IMR-90 (cell line): ENCODE data around the gene SLC12A7. TPM values are rescaled to one million over a fixed set of nuclear protein-coding genes. Genes with fewer than 3 reads are reported as not detected.

Experiments
- ATAC-seq: fragments of 200-7000 bp; cut with Tn5 transposase; 2 replicates; pipeline ENCODE4 v1.9.1; 2020; ENCODE audit warnings: low read depth, mild to moderate bottlenecking, moderate library complexity
- BruUV-seq: library from RNA; stranded (reverse); fragments of 400-500 nt; replicated peaks from 2 replicates; lab custom pipeline; 2021; lab: Mats Ljungman, UMichigan
- CTCF ChIA-PET: fragments of 300-600 bp; formaldehyde crosslinking; extraction: SDS; loops from one replicate; lab custom pipeline; 2021; ENCODE audit warnings: antibody characterized with exemption; lab: Yijun Ruan, JAX
- POLR2A ChIA-PET: fragments of 300-600 bp; sonication (Branson Sonifier 250); formaldehyde crosslinking; loops from one replicate; lab custom pipeline; 2022; ENCODE audit warnings: antibody characterized with exemption; ENCODE audit not compliant: unreplicated experiment; lab: Charles Lee
- DNase-seq: peaks from one replicate; pipeline ENCODE4 v3.0.0; 2013
- H2AFZ ChIP-seq: replicated peaks from 2 replicates; pipeline ENCODE3; 2013; ENCODE audit warnings: low read length, mild to moderate bottlenecking; ENCODE audit not compliant: poor library complexity
- H2AK5ac ChIP-seq: 2 replicates; pipeline ENCODE4 v1.6.1; 2013; ENCODE audit warnings: low read depth, low read length, inconsistent platforms
- H2AK9ac ChIP-seq: replicated peaks from 2 replicates; pipeline ENCODE3; 2013; ENCODE audit warnings: mild to moderate bottlenecking, low read depth, low read length, moderate library complexity; ENCODE audit not compliant: poor library complexity
- H2BK120ac ChIP-seq: 2 replicates; pipeline ENCODE4 v1.6.1; 2013; ENCODE audit warnings: low read depth, low read length, inconsistent platforms
- H2BK15ac ChIP-seq: 3 replicates; pipeline ENCODE4 v1.6.1; 2013; ENCODE audit warnings: low read depth, low read length, inconsistent platforms
- H2BK20ac ChIP-seq: 2 replicates; pipeline ENCODE4 v1.6.1; 2013; ENCODE audit warnings: low read depth, mild to moderate bottlenecking, inconsistent platforms, low read length, moderate library complexity
- H2BK5ac ChIP-seq: 2 replicates; pipeline ENCODE4 v1.6.1; 2013; ENCODE audit warnings: mild to moderate bottlenecking, low read depth, low read length, inconsistent platforms; ENCODE audit not compliant: poor library complexity, severe bottlenecking
- H3K14ac ChIP-seq: replicated peaks from 2 replicates; pipeline ENCODE4 v1.6.1; 2013; ENCODE audit warnings: low read depth, low read length, inconsistent platforms
- H3K18ac ChIP-seq: 2 replicates; pipeline ENCODE4 v1.6.1; 2013; ENCODE audit warnings: low read depth, low read length, control low read depth
- H3K23ac ChIP-seq: 2 replicates; pipeline ENCODE4 v1.6.1; 2013; ENCODE audit warnings: low read depth, low read length, inconsistent platforms
- H3K27ac ChIP-seq: 2 replicates; pipeline ENCODE4 v1.5.1; 2013; ENCODE audit warnings: mild to moderate bottlenecking, control low read depth, low read length; ENCODE audit not compliant: insufficient read depth
- H3K27me3 ChIP-seq: 2 replicates; pipeline ENCODE4 v1.6.1; 2013; ENCODE audit warnings: low read length; ENCODE audit not compliant: control insufficient read depth, insufficient read depth
- H3K36me3 ChIP-seq: 2 replicates; pipeline ENCODE4 v1.6.1; 2013; ENCODE audit warnings: low read length, mixed read lengths; ENCODE audit not compliant: control insufficient read depth, insufficient read depth
- H3K4ac ChIP-seq: 2 replicates; pipeline ENCODE4 v1.6.1; 2013; ENCODE audit warnings: low read depth, low read length, inconsistent platforms
- H3K4me1 ChIP-seq: 2 replicates; pipeline ENCODE4 v1.6.1; 2013; ENCODE audit warnings: low read length, mixed read lengths; ENCODE audit not compliant: control insufficient read depth, insufficient read depth
- H3K4me2 ChIP-seq: 2 replicates; pipeline ENCODE4 v1.6.1; 2013; ENCODE audit warnings: low read depth, mild to moderate bottlenecking, control low read depth, low read length, moderate library complexity
- H3K4me3 ChIP-seq: 2 replicates; pipeline ENCODE4 v1.5.1; 2013; ENCODE audit warnings: low read depth, mild to moderate bottlenecking, control low read depth, low read length, moderate library complexity; ENCODE audit not compliant: insufficient read depth
- H3K56ac ChIP-seq: 2 replicates; pipeline ENCODE4 v1.6.1; 2013; ENCODE audit warnings: low read length, inconsistent platforms; ENCODE audit not compliant: insufficient read depth; ENCODE audit errors: extremely low read depth
- H3K79me1 ChIP-seq, 2 experiments: 2 replicates each; pipeline ENCODE4 v1.6.1; 2013; ENCODE audit warnings: low read length in 2 of 2, inconsistent platforms in 1 of 2, low read depth in 1 of 2
- H3K9ac ChIP-seq: 2 replicates; pipeline ENCODE4 v1.6.1; 2013; ENCODE audit warnings: low read depth, low read length, control low read depth
- H3K9me1 ChIP-seq: 2 replicates; pipeline ENCODE4 v1.6.1; 2013; ENCODE audit warnings: low read length, inconsistent platforms; ENCODE audit not compliant: insufficient read depth
- H3K9me3 ChIP-seq: 2 replicates; pipeline ENCODE4 v1.6.1; 2013; ENCODE audit warnings: low read length; ENCODE audit not compliant: control insufficient read depth, insufficient read depth
- H4K20me1 ChIP-seq: 2 replicates; pipeline ENCODE4 v1.6.1; 2013; ENCODE audit warnings: low read length, inconsistent platforms; ENCODE audit not compliant: insufficient read depth
- H4K5ac ChIP-seq: 2 replicates; pipeline ENCODE4 v1.6.1; 2013; ENCODE audit warnings: mild to moderate bottlenecking, low read depth, low read length, control low read depth
- H4K8ac ChIP-seq, 2 experiments: 2 replicates each; pipeline ENCODE4 v1.6.1; 2013; ENCODE audit warnings: low read depth in 2 of 2, low read length in 2 of 2, control low read depth in 1 of 2, inconsistent platforms in 1 of 2
- H4K91ac ChIP-seq: 2 replicates; pipeline ENCODE4 v1.6.1; 2013; ENCODE audit warnings: low read depth, low read length, inconsistent platforms; ENCODE audit not compliant: insufficient read depth
- CEBPB ChIP-seq: IDR thresholded peaks from 2 replicates; pipeline ENCODE4 v1.6.1; 2012; ENCODE audit warnings: low read depth, low read length, improper control_type of control experiment
- CHD1 ChIP-seq: IDR thresholded peaks from 2 replicates; pipeline ENCODE4 v1.6.1; 2012; ENCODE audit warnings: low read depth, low read length, improper control_type of control experiment
- FOS ChIP-seq: fragments of 150-350 bp; IDR thresholded peaks from 2 replicates; pipeline ENCODE4 v1.6.1; 2016; ENCODE audit warnings: low read depth, low read length
- MAFK ChIP-seq: IDR thresholded peaks from 2 replicates; pipeline ENCODE4 v1.6.1; 2012; ENCODE audit warnings: low read depth, low read length, improper control_type of control experiment
- MAZ ChIP-seq: IDR thresholded peaks from 2 replicates; pipeline ENCODE4 v1.6.1; 2012; ENCODE audit warnings: low read depth, mild to moderate bottlenecking, low read length, improper control_type of control experiment, moderate library complexity, borderline replicate concordance
- MXI1 ChIP-seq: IDR thresholded peaks from 2 replicates; pipeline ENCODE4 v1.6.1; 2012; ENCODE audit warnings: low read depth, mild to moderate bottlenecking, low read length, moderate library complexity, borderline replicate concordance
- NFE2L2 ChIP-seq: fragments of 150-350 bp; IDR thresholded peaks from 2 replicates; pipeline ENCODE4 v1.6.1; 2016; ENCODE audit warnings: low read depth, mild to moderate bottlenecking, low read length
- POLR2A ChIP-seq: IDR thresholded peaks from 2 replicates; pipeline ENCODE4 v1.6.1; 2012; ENCODE audit warnings: mild to moderate bottlenecking, low read depth, low read length
- RAD21 ChIP-seq: IDR thresholded peaks from 2 replicates; pipeline ENCODE4 v1.6.1; 2012; ENCODE audit warnings: low read length, improper control_type of control experiment
- RCOR1 ChIP-seq: IDR thresholded peaks from 2 replicates; pipeline ENCODE4 v1.6.1; 2012; ENCODE audit warnings: mild to moderate bottlenecking, low read length, improper control_type of control experiment; ENCODE audit not compliant: insufficient replicate concordance
- RFX5 ChIP-seq: IDR thresholded peaks from 2 replicates; pipeline ENCODE4 v1.8.0; 2012; ENCODE audit warnings: low read depth, mild to moderate bottlenecking, low read length, moderate library complexity
- SMC3 ChIP-seq: fragments of 150-350 bp; IDR thresholded peaks from 2 replicates; pipeline ENCODE4 v1.6.1; 2016; ENCODE audit warnings: low read depth, mild to moderate bottlenecking, antibody characterized with exemption, low read length, moderate library complexity
- WGBS, 2 experiments: methylation state at CpG; one replicate each; pipeline versions ENCODE4 v1.1.5 to v1.1.7; 2013; ENCODE audit warnings: missing lambda C conversion rate in 2 of 2; ENCODE audit not compliant: insufficient read length in 1 of 2; ENCODE audit errors: extremely low coverage in 2 of 2; 5-methylcytosine and 5-hydroxymethylcytosine counted together
- dilution Hi-C: fragments of 300-500 bp; cut with HindIII; formaldehyde crosslinking; loops from one replicate; pipeline ENCODE4 v1.14.3; 2018; ENCODE audit warnings: low sequenced_read_pairs; ENCODE audit not compliant: unreplicated experiment
- in situ Hi-C: fragments of 300-500 bp; cut with MboI; formaldehyde crosslinking; loops from 3 replicates; pipeline ENCODE4 v1.14.3; 2019; ENCODE audit warnings: low sequenced_read_pairs, inconsistent platforms, mixed read lengths
- intact Hi-C: fragments of 100-400 bp; cut with micrococcal nuclease; formaldehyde crosslinking; loops from 2 replicates; pipeline ENCODE4 v1.10.0; 2022
- polyA plus RNA-seq, 3 experiments: library from polyadenylated mRNA; depleted of rRNA; stranded (reverse); fragments of >200 nt; gene quantifications; 2 replicates each; pipeline ENCODE4 v1.2.3, GENCODE V29; 2012; ENCODE audit warnings: low replicate concordance in 1 of 3
- total RNA-seq: library from RNA; depleted of rRNA; stranded (reverse); fragments of >200 nt; gene quantifications from 2 replicates; pipeline ENCODE4 v1.2.3, GENCODE V29; 2012
- TF ChIP-seq, protein P1 (sequence below): fragments of 150-350 bp; IDR thresholded peaks from 2 replicates; pipeline ENCODE4 v1.6.1; 2016; ENCODE audit warnings: low read depth, mild to moderate bottlenecking, low read length, moderate library complexity, borderline replicate concordance
- TF ChIP-seq, protein P2 (sequence below): conservative IDR thresholded peaks from 2 replicates; pipeline ENCODE4 v1.5.1; 2012; ENCODE audit warnings: mild to moderate bottlenecking, low read depth, low read length, improper control_type of control experiment
- TF ChIP-seq, protein P3 (sequence below): fragments of 150-350 bp; IDR thresholded peaks from 2 replicates; pipeline ENCODE4 v1.6.1; 2017; ENCODE audit warnings: mild to moderate bottlenecking, antibody characterized with exemption, low read length, low read depth

The SLC12A7 gene
- total and polyA plus RNA-seq, 2 of the 4 experiments (the other 2 are of a cell fraction) = 3.0 to 6.1 TPM

DNA sequence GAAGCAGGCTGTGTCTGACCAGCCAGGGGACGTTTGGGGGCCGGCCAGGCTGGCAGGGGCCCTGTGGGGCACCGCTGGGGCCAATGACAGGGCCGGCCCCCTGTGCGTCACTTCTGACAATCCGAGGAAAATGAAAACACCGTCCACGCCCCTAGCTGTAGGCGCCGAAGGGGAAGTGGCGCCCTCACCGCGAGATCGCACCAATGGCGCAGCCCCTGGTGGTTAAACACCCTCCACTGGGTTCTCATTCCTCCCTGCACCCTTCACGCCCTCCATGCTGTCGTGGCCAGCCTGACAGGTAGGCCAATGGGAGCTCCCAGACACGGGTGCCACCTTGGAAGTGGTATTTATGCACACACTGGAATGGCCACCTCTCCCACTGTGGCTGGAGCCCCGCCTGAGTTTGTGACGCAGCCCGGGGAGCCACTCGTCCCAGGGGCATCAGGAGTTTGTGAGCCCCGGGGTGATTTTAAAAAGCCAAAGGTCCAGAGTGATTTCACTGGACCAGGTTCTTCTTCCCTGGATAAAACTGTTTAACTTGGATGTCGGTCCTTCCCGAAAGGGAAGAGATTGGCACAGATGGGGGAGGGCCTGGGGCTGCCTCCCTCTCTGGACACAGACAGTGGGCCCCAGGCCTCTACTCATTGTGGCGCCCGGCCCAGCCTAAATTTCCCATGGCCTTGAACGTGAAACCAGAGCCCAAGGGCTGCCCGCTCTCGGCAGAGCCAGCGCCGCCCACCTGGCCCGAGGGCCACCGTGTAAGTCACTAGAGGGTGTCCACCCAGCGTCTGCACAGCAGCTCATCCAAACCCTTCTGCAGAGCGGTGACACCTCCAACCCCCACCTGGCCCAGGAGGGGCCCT lies 53.5 kb downstream of the SLC12A7 start:
- CTCF ChIA-PET = no interaction called here
- no peak overlapping the region for H2BK5ac ChIP-seq
- no TSS peak for BruUV-seq
- no peak for TF ChIP-seq RFX5
- TF ChIP-seq, protein P1, sequence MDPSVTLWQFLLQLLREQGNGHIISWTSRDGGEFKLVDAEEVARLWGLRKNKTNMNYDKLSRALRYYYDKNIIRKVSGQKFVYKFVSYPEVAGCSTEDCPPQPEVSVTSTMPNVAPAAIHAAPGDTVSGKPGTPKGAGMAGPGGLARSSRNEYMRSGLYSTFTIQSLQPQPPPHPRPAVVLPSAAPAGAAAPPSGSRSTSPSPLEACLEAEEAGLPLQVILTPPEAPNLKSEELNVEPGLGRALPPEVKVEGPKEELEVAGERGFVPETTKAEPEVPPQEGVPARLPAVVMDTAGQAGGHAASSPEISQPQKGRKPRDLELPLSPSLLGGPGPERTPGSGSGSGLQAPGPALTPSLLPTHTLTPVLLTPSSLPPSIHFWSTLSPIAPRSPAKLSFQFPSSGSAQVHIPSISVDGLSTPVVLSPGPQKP = no peak
- TF ChIP-seq FOS = no peak
- TF ChIP-seq RCOR1 = no peak
- TF ChIP-seq MAZ = no peak
- no peak for TF ChIP-seq CEBPB
- TF ChIP-seq, protein P2, sequence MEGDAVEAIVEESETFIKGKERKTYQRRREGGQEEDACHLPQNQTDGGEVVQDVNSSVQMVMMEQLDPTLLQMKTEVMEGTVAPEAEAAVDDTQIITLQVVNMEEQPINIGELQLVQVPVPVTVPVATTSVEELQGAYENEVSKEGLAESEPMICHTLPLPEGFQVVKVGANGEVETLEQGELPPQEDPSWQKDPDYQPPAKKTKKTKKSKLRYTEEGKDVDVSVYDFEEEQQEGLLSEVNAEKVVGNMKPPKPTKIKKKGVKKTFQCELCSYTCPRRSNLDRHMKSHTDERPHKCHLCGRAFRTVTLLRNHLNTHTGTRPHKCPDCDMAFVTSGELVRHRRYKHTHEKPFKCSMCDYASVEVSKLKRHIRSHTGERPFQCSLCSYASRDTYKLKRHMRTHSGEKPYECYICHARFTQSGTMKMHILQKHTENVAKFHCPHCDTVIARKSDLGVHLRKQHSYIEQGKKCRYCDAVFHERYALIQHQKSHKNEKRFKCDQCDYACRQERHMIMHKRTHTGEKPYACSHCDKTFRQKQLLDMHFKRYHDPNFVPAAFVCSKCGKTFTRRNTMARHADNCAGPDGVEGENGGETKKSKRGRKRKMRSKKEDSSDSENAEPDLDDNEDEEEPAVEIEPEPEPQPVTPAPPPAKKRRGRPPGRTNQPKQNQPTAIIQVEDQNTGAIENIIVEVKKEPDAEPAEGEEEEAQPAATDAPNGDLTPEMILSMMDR = no peak
- no peak for TF ChIP-seq MAFK
- no peak for TF ChIP-seq MXI1
- TF ChIP-seq POLR2A = no peak
- TF ChIP-seq RAD21 = no peak
- TF ChIP-seq SMC3 = no peak
- TF ChIP-seq NFE2L2 = no peak
- TF ChIP-seq CHD1 = no peak
- TF ChIP-seq, protein P3, sequence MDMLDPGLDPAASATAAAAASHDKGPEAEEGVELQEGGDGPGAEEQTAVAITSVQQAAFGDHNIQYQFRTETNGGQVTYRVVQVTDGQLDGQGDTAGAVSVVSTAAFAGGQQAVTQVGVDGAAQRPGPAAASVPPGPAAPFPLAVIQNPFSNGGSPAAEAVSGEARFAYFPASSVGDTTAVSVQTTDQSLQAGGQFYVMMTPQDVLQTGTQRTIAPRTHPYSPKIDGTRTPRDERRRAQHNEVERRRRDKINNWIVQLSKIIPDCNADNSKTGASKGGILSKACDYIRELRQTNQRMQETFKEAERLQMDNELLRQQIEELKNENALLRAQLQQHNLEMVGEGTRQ = no peak

More for the DNA sequence above, 53.5 kb downstream of the SLC12A7 start:
- Histone ChIP-seq H2BK120ac (no peak overlapping the region), H3K4me2 (no peak overlapping the region), H3K23ac (no peak overlapping the region), H2AFZ (no peak overlapping the region), H2BK15ac (no peak overlapping the region), H2BK20ac (no peak overlapping the region), H3K27me3 (no peaks in the 10 kb centered on the region), H4K8ac (no peak overlapping the region), H3K36me3 (peaks cover 14% of the 10 kb centered on the region), H3K4me3 (no peak overlapping the region), H3K4ac (no peak overlapping the region), H3K4me1 (no peaks in the 10 kb centered on the region), H3K14ac (no peak overlapping the region), H4K91ac (no peak overlapping the region), H3K9ac (no peak overlapping the region), H4K20me1 (no peaks in the 10 kb centered on the region), H3K27ac (no peak overlapping the region), H3K9me3 (no peaks in the 10 kb centered on the region), H4K5ac (no peak overlapping the region), H2AK9ac (no peak overlapping the region), H3K56ac (no peak overlapping the region), H3K18ac (no peak overlapping the region), H3K79me1 (no peaks in the 10 kb centered on the region), H2AK5ac (no peak overlapping the region), H3K9me1 (no peaks in the 10 kb centered on the region)
- WGBS, 2 experiments = 86% methylated on average over 11 of the region's 36 CpGs; no CpG with 5 or more reads in 1 of the 2 experiments
- DNase-seq (no peak), ATAC-seq (no peak)
- POLR2A ChIA-PET = no interaction called here
- intact Hi-C loops (no loop called here), in situ Hi-C loops (no loop called here), dilution Hi-C loops (no loop called here)
